Measurements from ENCODE around the gene ALS2CL. TPM values are rescaled to one million over a fixed set of nuclear protein-coding genes. Genes with fewer than 3 reads are reported as not detected.

ALS2CL gene
- total RNA-seq, 1 donor from 2014 or later = 13.5 TPM

GRCh38 chr3:46692566-46692990 lies 901 bp downstream of the ALS2CL start:
- peak overlapping the region; percentile 97 for H2AFZ ChIP-seq (ENCODE audit: low read depth, low read length)
- peak; percentile 6 for DNase-seq (ENCODE audit: low read depth)
- no peaks in the 10 kb centered on the region for H4K20me1 ChIP-seq (ENCODE audit: insufficient read depth, low read length)
- no peaks in the 10 kb centered on the region for H3K9me3 Mint-ChIP-seq (ENCODE audit: unreplicated experiment)
- peaks cover 8% of the 10 kb centered on the region for H3K4me1 Mint-ChIP-seq (ENCODE audit: low read depth, unreplicated experiment)
- H3K4me3 ChIP-seq (ENCODE audit: insufficient read depth, low read depth, low read length) = peak overlapping the region; percentile 65
- TF ChIP-seq CTCF (IDR thresholded peaks at IDR 0.05; ENCODE audit: insufficient read depth, low read depth, low read length) (no peak), EZH2 (IDR thresholded peaks at IDR 0.05; ENCODE audit: insufficient read depth, low read length) (peak; percentile 9)
- no peaks in the 10 kb centered on the region for H3K9me3 ChIP-seq (ENCODE audit: insufficient read depth, low read depth, low read length)
- peak overlapping the region; percentile 69 for H3K27ac Mint-ChIP-seq (ENCODE audit: unreplicated experiment)
- FAIRE-seq = no peak
- H3K79me2 ChIP-seq (ENCODE audit: insufficient read depth, low read length) = no peaks in the 10 kb centered on the region
- peaks cover 2% of the 10 kb centered on the region for H3K36me3 Mint-ChIP-seq (ENCODE audit: low read depth, unreplicated experiment)
- H3K9ac ChIP-seq (ENCODE audit: low read length) = peak overlapping the region; percentile 72
- H3K27me3 ChIP-seq (ENCODE audit: insufficient read depth, low read length) = no peaks in the 10 kb centered on the region
- H3K4me3 Mint-ChIP-seq (ENCODE audit: unreplicated experiment) = peak overlapping the region; percentile 89
- H3K27ac ChIP-seq (ENCODE audit: low read depth, low read length) = no peak overlapping the region
- no peaks in the 10 kb centered on the region for H3K36me3 ChIP-seq (ENCODE audit: insufficient read depth, low read length)
- H3K4me1 ChIP-seq (ENCODE audit: insufficient read depth, low read length) = peaks cover 12% of the 10 kb centered on the region
- H3K4me2 ChIP-seq (ENCODE audit: low read length) = peak overlapping the region; percentile 99
- peaks cover 6% of the 10 kb centered on the region for H3K27me3 Mint-ChIP-seq (ENCODE audit: low read depth, unreplicated experiment)

GRCh38 chr3:46690798-46691197 lies 2.7 kb downstream of the ALS2CL start:
- H3K27ac Mint-ChIP-seq (ENCODE audit: unreplicated experiment) = no peak overlapping the region
- Histone ChIP-seq H3K79me2 (ENCODE audit: insufficient read depth, low read length) (no peaks in the 10 kb centered on the region), H3K4me3 (ENCODE audit: insufficient read depth, low read depth, low read length) (no peak overlapping the region), H4K20me1 (ENCODE audit: insufficient read depth, low read length) (no peaks in the 10 kb centered on the region), H3K27me3 (ENCODE audit: insufficient read depth, low read length) (no peaks in the 10 kb centered on the region), H3K9ac (ENCODE audit: low read length) (no peak overlapping the region), H2AFZ (ENCODE audit: low read depth, low read length) (no peak overlapping the region), H3K36me3 (ENCODE audit: insufficient read depth, low read length) (no peaks in the 10 kb centered on the region), H3K27ac (ENCODE audit: low read depth, low read length) (no peak overlapping the region), H3K4me1 (ENCODE audit: insufficient read depth, low read length) (peaks cover 12% of the 10 kb centered on the region), H3K4me2 (ENCODE audit: low read length) (no peak overlapping the region), H3K9me3 (ENCODE audit: insufficient read depth, low read depth, low read length) (no peaks in the 10 kb centered on the region)
- TF ChIP-seq CTCF (IDR thresholded peaks at IDR 0.05; ENCODE audit: insufficient read depth, low read depth, low read length) (no peak), EZH2 (IDR thresholded peaks at IDR 0.05; ENCODE audit: insufficient read depth, low read length) (no peak)
- H3K36me3 Mint-ChIP-seq (ENCODE audit: low read depth, unreplicated experiment) = peaks cover 2% of the 10 kb centered on the region
- DNase-seq (ENCODE audit: low read depth) (no peak), FAIRE-seq (no peak)
- no peak overlapping the region for H3K4me3 Mint-ChIP-seq (ENCODE audit: unreplicated experiment)
- peaks cover 4% of the 10 kb centered on the region for H3K4me1 Mint-ChIP-seq (ENCODE audit: low read depth, unreplicated experiment)
- H3K9me3 Mint-ChIP-seq (ENCODE audit: unreplicated experiment) = no peaks in the 10 kb centered on the region
- H3K27me3 Mint-ChIP-seq (ENCODE audit: low read depth, unreplicated experiment) = peaks cover 10% of the 10 kb centered on the region

- no peaks in the 10 kb centered on the region for H3K4me1 ChIP-seq (ENCODE audit: insufficient read depth, low read length)
- Mint-ChIP-seq H3K4me1 (ENCODE audit: low read depth, unreplicated experiment) (no peaks in the 10 kb centered on the region), H3K27ac (ENCODE audit: unreplicated experiment) (no peak overlapping the region), H3K27me3 (ENCODE audit: low read depth, unreplicated experiment) (peaks cover 37% of the 10 kb centered on the region), H3K9me3 (ENCODE audit: unreplicated experiment) (no peaks in the 10 kb centered on the region), H3K4me3 (ENCODE audit: unreplicated experiment) (no peak overlapping the region), H3K36me3 (ENCODE audit: low read depth, unreplicated experiment) (peaks cover 23% of the 10 kb centered on the region)
- FAIRE-seq = no peak
- H3K36me3 ChIP-seq (ENCODE audit: insufficient read depth, low read length) = no peaks in the 10 kb centered on the region
- no peak overlapping the region for H3K9ac ChIP-seq (ENCODE audit: low read length)
- H3K4me3 ChIP-seq (ENCODE audit: insufficient read depth, low read depth, low read length) = no peak overlapping the region
- no peaks in the 10 kb centered on the region for H3K79me2 ChIP-seq (ENCODE audit: insufficient read depth, low read length)
- H3K9me3 ChIP-seq (ENCODE audit: insufficient read depth, low read depth, low read length) = no peaks in the 10 kb centered on the region
- TF ChIP-seq CTCF (IDR thresholded peaks at IDR 0.05; ENCODE audit: insufficient read depth, low read depth, low read length) (no peak), EZH2 (IDR thresholded peaks at IDR 0.05; ENCODE audit: insufficient read depth, low read length) (no peak)
- no peak overlapping the region for H3K4me2 ChIP-seq (ENCODE audit: low read length)
- H4K20me1 ChIP-seq (ENCODE audit: insufficient read depth, low read length) = no peaks in the 10 kb centered on the region
- H2AFZ ChIP-seq (ENCODE audit: low read depth, low read length) = no peak overlapping the region
- no peaks in the 10 kb centered on the region for H3K27me3 ChIP-seq (ENCODE audit: insufficient read depth, low read length)
- no peak for DNase-seq (ENCODE audit: low read depth)
- H3K27ac ChIP-seq (ENCODE audit: low read depth, low read length) = no peak overlapping the region
Observed at GRCh38 chr3:46685446-46685845, 8.0 kb downstream of the ALS2CL start.

Measured in astrocyte (in vitro differentiated cells and primary cell).